Mononuclear cell (primary cell): ENCODE measurements around the gene HIVEP2. TPM values are rescaled to one million over a fixed set of nuclear protein-coding genes. Genes with fewer than 3 reads are reported as not detected.
A peak's percentile ranks its signal among the peaks of the same experiment; 100 is the strongest.
"Not testable (repeated sequence)": the region's sequence is repeated elsewhere in the genome, so short reads cannot be mapped to it uniquely, and the experiment has no call there.

ENCODE experiments used
- H3K27me3 ChIP-seq: 2 replicates; pipeline ENCODE4 v1.6.0; 2011; ENCODE audit warnings: low read length, control low read depth; ENCODE audit not compliant: insufficient read depth
- H3K4me1 ChIP-seq: 2 replicates; pipeline ENCODE4 v1.5.1; 2011; ENCODE audit warnings: mild to moderate bottlenecking, low read length, control low read depth; ENCODE audit not compliant: insufficient read depth
- H3K4me3 ChIP-seq: 2 replicates; pipeline ENCODE4 v1.5.1; 2011; ENCODE audit warnings: mild to moderate bottlenecking, low read length, moderate library complexity
- H3K9me3 ChIP-seq: 2 replicates; pipeline ENCODE4 v1.5.1; 2011; ENCODE audit warnings: low read depth, mild to moderate bottlenecking, control low read depth, low read length
- total RNA-seq: library from RNA; depleted of rRNA; stranded (reverse); fragments of >200 nt; gene quantifications from one replicate; pipeline ENCODE4 v1.2.3, GENCODE V29; 2012

The HIVEP2 gene, protein sequence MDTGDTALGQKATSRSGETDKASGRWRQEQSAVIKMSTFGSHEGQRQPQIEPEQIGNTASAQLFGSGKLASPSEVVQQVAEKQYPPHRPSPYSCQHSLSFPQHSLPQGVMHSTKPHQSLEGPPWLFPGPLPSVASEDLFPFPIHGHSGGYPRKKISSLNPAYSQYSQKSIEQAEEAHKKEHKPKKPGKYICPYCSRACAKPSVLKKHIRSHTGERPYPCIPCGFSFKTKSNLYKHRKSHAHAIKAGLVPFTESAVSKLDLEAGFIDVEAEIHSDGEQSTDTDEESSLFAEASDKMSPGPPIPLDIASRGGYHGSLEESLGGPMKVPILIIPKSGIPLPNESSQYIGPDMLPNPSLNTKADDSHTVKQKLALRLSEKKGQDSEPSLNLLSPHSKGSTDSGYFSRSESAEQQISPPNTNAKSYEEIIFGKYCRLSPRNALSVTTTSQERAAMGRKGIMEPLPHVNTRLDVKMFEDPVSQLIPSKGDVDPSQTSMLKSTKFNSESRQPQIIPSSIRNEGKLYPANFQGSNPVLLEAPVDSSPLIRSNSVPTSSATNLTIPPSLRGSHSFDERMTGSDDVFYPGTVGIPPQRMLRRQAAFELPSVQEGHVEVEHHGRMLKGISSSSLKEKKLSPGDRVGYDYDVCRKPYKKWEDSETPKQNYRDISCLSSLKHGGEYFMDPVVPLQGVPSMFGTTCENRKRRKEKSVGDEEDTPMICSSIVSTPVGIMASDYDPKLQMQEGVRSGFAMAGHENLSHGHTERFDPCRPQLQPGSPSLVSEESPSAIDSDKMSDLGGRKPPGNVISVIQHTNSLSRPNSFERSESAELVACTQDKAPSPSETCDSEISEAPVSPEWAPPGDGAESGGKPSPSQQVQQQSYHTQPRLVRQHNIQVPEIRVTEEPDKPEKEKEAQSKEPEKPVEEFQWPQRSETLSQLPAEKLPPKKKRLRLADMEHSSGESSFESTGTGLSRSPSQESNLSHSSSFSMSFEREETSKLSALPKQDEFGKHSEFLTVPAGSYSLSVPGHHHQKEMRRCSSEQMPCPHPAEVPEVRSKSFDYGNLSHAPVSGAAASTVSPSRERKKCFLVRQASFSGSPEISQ (N-terminal part only)
- total RNA-seq = 32.0 TPM

DNA sequence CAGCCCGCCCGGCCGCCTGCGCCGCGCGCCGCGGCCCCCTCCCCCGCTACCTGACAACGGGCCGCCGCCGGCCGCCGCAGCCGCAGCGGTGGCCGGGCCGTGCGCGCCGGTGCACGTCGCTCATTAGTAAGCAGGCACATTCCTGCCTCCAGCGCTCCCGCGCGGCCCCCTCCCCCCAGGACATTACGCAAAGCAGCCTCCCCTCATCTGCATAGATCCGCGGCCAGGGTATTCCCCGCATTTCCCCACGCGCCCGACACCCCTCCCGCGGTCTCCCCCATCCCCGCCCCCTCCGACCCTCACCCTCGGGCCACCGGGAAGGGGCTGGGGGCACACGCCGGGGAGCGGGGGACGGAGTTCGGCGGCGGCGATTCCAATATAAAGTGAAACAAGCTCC lies at the start of gene HIVEP2:
Gene HIVEP2, minus strand, starts transcription at position 128 of the 397 bp plus-strand sequence. CDS start 170,438 bp downstream, outside the sequence.
- Histone ChIP-seq H3K9me3 (no peaks in the 10 kb centered on the region), H3K4me3 (peak within 1 kb of the TSS; percentile 83), H3K27me3 (no peaks in the 10 kb centered on the region), H3K4me1 (peaks cover 29% of the 10 kb centered on the region)

DNA sequence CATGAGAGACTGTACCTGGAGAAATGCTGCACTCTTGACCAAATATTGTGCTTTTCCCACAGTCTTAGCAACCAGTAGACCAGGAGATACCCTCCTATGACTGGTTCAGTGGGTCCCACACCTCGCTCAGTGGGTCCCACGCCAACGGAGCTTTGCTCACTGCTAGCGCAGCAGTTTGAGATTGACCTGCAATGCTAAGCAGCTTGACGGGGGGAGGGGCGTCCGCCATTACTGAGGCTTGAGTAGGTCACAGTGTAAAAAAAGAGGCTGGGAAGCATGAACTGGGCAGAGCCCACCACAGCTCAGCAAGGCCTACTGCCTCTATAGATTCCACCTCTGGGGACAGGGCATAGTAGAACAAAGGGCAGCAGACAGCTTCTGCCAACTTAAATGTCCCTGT lies 49.0 kb upstream of the HIVEP2 start:
- Histone ChIP-seq H3K27me3 (no peaks in the 10 kb centered on the region), H3K4me1 (no peaks in the 10 kb centered on the region), H3K9me3 (no peaks in the 10 kb centered on the region), H3K4me3 (no peak overlapping the region)

DNA sequence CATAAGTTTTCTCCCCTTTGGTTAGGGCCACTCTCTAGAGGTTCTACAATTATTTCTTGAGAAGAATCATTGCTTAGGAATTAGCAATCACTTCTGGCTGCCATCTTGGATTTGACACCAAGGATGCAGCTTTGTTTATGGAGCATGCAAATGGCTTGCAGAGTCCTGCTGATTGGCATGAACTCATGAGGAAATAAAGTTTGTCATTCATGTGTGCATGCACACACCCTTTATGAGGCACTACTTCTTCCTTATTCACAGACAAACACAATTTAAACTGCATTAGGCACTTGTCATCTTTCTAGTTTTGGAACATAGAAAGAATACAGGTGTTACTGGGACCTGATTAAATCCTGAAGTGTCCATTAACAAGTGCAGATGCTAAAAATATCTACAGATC lies 42.5 kb upstream of the HIVEP2 start:
- Histone ChIP-seq H3K4me1 (no peaks in the 10 kb centered on the region), H3K9me3 (no peaks in the 10 kb centered on the region), H3K4me3 (no peak overlapping the region), H3K27me3 (no peaks in the 10 kb centered on the region)

DNA sequence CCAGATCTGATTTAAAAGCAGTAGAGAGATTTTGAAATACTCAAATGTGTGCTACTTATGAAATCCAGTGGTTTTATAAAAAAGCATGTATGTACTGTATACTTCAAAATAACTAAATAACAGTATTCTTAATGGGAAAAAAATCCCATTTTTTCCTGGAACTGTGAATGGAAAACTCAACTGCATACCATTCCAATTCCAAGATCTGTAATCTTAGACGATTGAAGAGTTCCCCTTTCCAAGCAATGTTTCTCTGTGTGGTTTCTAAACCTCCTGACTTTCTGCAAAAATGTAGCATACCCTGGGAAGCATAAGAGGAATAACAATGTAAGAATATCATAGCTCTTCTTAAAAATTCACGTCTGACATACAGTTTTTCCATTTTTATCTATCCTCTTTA lies 40.3 kb upstream of the HIVEP2 start:
- no peaks in the 10 kb centered on the region for H3K9me3 ChIP-seq
- no peak overlapping the region for H3K4me3 ChIP-seq
- no peaks in the 10 kb centered on the region for H3K27me3 ChIP-seq
- H3K4me1 ChIP-seq = no peaks in the 10 kb centered on the region

DNA sequence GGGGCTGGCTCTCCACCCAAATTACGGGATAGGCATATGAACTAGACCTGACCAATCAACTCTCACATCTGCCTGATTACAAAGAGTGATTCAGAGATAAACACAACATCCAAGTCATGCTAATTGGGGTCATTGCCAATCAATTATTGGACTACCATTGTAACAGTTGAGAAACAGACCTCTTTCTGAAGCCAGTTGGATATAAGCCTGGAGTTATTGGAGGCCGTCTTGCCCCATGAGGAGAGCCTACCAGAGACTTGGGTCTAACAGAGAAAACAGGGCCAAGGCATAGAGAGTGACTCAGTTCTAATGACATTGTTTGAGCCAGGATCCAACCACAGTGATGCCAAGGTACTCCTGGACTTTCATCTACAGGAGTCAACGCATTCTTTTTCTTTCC lies 39.4 kb upstream of the HIVEP2 start:
- H3K4me1 ChIP-seq = no peaks in the 10 kb centered on the region
- no peak overlapping the region for H3K4me3 ChIP-seq
- H3K9me3 ChIP-seq = no peaks in the 10 kb centered on the region
- H3K27me3 ChIP-seq = no peaks in the 10 kb centered on the region

DNA sequence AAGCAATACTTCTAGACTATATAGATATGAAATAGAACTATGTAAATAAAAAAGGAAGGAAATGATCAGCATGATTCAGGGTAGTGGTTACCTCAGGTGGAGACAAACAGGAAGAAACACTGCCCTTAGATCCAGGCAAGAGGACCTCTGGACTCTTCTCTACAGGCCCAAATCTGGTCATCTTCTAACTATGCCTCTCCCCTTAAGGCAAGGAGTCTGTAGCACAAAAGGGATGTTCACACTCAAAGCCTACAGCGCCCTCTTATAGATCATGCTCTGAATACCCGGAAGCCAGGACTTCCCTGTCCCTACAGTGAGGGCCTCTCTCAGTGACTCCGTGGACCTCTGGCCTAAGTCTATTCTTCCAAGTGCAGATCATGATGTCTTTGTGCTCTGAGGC lies 30.4 kb upstream of the HIVEP2 start:
- Histone ChIP-seq H3K9me3 (no peaks in the 10 kb centered on the region), H3K4me3 (no peak overlapping the region), H3K4me1 (peaks cover 5% of the 10 kb centered on the region), H3K27me3 (no peaks in the 10 kb centered on the region)

DNA sequence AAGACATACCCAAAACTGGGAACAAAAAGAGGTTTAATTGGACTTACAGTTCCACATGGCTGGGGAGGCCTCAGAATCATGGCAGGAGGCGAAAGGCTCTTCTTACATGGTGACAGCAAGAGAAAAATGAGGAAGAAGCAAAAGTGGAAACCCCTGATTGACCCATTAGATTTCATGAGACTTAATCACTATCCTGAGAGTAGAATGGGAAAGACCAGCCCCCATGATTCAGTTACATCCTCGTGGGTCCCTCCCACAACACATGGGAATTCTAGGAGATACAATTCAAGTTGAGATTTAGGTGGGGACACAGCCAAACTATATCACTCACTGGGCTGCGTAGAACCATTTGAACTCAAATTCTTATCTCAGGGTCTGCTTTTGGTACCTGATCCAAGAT lies 26.0 kb upstream of the HIVEP2 start:
- not testable (repeated sequence) for H3K4me1 ChIP-seq, H3K4me3 ChIP-seq, H3K9me3 ChIP-seq, H3K27me3 ChIP-seq

DNA sequence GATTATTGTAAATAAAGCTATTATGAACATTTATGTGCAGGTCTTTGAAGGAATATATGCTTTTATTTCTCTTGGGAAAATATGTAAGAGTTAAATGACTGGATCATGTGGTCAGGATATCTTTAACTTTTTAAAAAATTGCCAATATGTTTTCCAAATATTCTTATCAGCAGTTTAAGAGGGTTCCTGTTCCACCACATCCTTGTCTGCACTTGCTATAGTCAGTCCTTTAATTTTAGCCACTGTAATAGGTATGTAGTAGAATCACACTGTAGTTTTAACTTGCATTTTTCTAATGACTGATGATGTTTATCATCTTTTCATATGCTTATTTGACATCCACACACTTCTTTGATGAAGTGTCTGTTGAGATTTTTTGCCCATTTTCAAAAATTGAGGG lies 23.6 kb upstream of the HIVEP2 start:
- no peaks in the 10 kb centered on the region for H3K9me3 ChIP-seq
- H3K27me3 ChIP-seq = no peaks in the 10 kb centered on the region
- no peak overlapping the region for H3K4me3 ChIP-seq
- H3K4me1 ChIP-seq = no peaks in the 10 kb centered on the region

DNA sequence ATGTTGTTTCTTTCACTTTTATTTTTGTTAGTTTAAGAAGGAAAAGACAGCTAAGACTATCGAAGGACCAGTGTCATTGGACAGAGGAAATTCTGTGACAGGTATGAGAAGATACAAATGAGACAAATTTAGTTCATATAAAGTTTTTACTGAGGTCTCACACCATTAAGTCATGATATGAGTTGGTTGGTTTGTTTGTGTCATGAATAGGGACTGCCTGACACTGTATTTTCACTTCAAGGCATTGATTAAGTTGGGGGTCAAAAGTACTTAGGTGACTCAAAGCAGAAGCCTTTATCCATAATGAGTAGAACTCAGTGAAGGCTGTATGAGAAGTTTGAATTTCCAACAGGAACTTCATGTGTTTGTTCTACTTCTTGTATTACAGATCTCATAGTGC lies 21.3 kb upstream of the HIVEP2 start:
- no peak overlapping the region for H3K4me3 ChIP-seq
- H3K4me1 ChIP-seq = no peaks in the 10 kb centered on the region
- no peaks in the 10 kb centered on the region for H3K27me3 ChIP-seq
- no peaks in the 10 kb centered on the region for H3K9me3 ChIP-seq

DNA sequence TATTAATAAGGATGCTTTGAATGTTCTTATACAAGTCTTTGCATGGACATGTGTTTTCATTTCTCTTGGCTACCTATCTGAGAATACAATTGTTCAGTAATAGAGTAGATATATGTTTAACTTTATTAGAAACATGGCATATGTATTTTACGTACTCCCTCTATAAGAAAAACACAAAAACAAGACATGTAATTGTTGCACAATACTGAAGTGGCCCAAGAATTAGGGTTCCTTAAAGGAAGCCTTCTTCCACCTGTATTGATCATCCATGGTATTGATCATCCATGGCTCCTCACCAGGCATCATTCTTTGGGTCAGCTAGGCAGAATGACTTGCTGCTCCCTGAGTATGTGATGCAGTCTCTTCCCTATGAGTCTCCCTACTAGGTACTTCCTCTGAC lies 20.2 kb upstream of the HIVEP2 start:
- H3K4me1 ChIP-seq = no peaks in the 10 kb centered on the region
- H3K27me3 ChIP-seq = no peaks in the 10 kb centered on the region
- no peak overlapping the region for H3K4me3 ChIP-seq
- H3K9me3 ChIP-seq = no peaks in the 10 kb centered on the region

DNA sequence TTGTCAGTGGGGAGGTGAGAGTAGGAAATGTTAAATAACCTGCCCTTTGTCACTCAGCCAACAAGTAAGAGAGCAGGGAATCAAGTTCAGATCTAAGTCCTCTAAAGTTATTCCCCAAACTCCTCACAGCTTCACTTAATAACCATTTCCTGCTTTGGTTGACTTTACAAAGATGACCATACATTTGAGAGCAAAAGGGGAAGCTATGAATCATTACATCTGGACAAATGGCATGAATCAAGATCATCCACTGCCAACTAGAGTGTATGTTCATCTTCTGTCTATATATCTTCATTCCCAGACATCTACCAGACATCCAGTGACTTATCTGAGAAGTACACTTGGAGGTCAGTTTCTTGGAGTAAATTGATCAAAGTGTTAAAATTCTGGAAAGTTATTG lies 15.1 kb upstream of the HIVEP2 start:
- H3K9me3 ChIP-seq = no peaks in the 10 kb centered on the region
- H3K27me3 ChIP-seq = no peaks in the 10 kb centered on the region
- peaks cover 3% of the 10 kb centered on the region for H3K4me1 ChIP-seq
- H3K4me3 ChIP-seq = no peak overlapping the region

DNA sequence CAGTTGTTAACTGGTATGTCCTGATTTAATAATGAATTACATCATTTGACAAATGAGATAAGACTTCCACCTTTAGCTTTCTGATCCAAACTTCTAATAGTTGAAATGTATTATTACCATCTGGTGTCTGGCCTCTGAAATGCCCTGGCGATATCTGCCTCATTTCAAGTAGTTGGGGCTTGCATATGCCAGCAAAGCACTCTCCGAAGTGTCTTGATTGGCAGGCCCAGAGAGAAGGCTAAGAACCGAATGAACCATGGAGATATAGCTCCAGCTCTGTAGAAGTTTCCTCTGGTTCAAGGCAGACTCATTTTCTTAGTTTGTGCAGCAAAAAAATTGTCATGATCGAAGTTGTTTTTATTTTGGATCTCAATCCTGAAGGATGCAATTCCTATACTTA lies 13.4 kb upstream of the HIVEP2 start:
- H3K9me3 ChIP-seq = no peaks in the 10 kb centered on the region
- no peak overlapping the region for H3K4me3 ChIP-seq

DNA sequence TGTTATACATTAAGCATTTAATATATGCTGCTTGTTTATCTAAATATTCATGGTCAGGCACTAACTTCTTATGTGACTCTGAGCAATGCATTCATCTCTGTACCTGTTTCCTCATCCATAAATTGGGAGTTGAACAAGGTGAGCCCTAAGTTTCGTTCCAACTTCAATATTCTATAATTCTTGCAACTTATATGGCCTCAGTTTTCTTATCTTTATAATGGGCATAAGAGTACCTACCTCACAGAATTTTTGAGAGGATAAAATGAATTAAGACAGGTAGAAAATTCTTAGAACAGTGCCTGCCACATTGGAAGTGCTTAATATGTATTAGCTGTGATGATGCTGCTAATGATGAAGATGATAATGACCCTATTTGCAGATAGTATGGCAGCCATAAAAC lies 11.8 kb upstream of the HIVEP2 start:
- Histone ChIP-seq H3K9me3 (no peaks in the 10 kb centered on the region), H3K4me1 (peaks cover 20% of the 10 kb centered on the region), H3K27me3 (no peaks in the 10 kb centered on the region), H3K4me3 (no peak overlapping the region)

More for the DNA sequence above, 13.4 kb upstream of the HIVEP2 start:
- Histone ChIP-seq H3K27me3 (no peaks in the 10 kb centered on the region), H3K4me1 (peaks cover 10% of the 10 kb centered on the region)

DNA sequence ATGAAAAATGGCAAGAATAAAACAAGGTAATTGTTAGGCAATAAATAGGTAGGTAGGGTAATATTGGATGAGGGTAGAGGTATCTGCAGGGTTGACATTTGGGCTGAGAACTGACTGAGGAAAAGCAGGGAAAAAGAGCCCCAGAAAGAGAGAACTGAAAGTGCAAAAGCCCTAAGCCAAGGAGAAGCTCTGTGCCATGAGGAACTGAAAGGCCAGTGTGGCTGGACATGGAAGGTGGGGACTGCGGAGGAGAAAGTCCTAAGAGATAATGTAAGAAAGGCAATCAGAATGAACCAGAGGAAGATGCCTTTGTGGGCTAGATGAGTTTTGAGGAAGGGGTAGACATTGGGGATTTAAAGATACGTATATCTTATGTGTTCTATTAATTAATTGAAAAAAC lies 9.9 kb upstream of the HIVEP2 start:
- H3K9me3 ChIP-seq = no peaks in the 10 kb centered on the region
- H3K4me1 ChIP-seq = peaks cover 20% of the 10 kb centered on the region
- H3K27me3 ChIP-seq = no peaks in the 10 kb centered on the region
- no peak overlapping the region for H3K4me3 ChIP-seq
